KMS-11 (cell line): ENCODE measurements around the gene CXCL13.
"Not testable (repeated sequence)": the region's sequence is repeated elsewhere in the genome, so short reads cannot be mapped to it uniquely, and the experiment has no call there.

Experiments used
- H2AFZ ChIP-seq: fragments of 200-600 bp; sonication (generic); 2 replicates; pipeline ENCODE4 v1.6.1; 2016; ENCODE audit warnings: antibody characterized with exemption, mixed run types, low read depth
- H3K27ac ChIP-seq: fragments of 200-600 bp; sonication (generic); 2 replicates; pipeline ENCODE4 v1.6.1; 2016; ENCODE audit warnings: mild to moderate bottlenecking, mixed run types
- H3K27me3 ChIP-seq: fragments of 200-600 bp; sonication (generic); 2 replicates; pipeline ENCODE4 v1.6.1; 2017; ENCODE audit warnings: mild to moderate bottlenecking, low read depth, mixed run types, moderate library complexity; ENCODE audit not compliant: insufficient read depth
- H3K36me3 ChIP-seq: fragments of 200-600 bp; sonication (generic); 2 replicates; pipeline ENCODE4 v1.6.1; 2017; ENCODE audit warnings: mild to moderate bottlenecking, mixed run types; ENCODE audit not compliant: insufficient read depth
- H3K4me1 ChIP-seq: fragments of 200-600 bp; sonication (generic); 2 replicates; pipeline ENCODE4 v1.6.1; 2016; ENCODE audit warnings: mild to moderate bottlenecking, low read depth, mixed run types; ENCODE audit not compliant: poor library complexity, severe bottlenecking
- H3K4me2 ChIP-seq: fragments of 200-600 bp; sonication (generic); 2 replicates; pipeline ENCODE4 v1.7.0; 2016; ENCODE audit warnings: mild to moderate bottlenecking, mixed run types
- H3K4me3 ChIP-seq: fragments of 200-600 bp; sonication (generic); IDR thresholded peaks from 2 replicates; pipeline ENCODE4 v1.6.1; 2017; ENCODE audit warnings: low read depth, low read length, mixed read lengths; ENCODE audit not compliant: insufficient read depth
- H3K79me2 ChIP-seq: fragments of 200-600 bp; sonication (generic); 2 replicates; pipeline ENCODE4 v1.6.1; 2016; ENCODE audit warnings: low read depth, mixed run types; ENCODE audit not compliant: insufficient read depth
- H3K9ac ChIP-seq: fragments of 200-600 bp; sonication (generic); 2 replicates; pipeline ENCODE4 v1.6.1; 2016; ENCODE audit warnings: mild to moderate bottlenecking, mixed run types
- H4K20me1 ChIP-seq: fragments of 200-600 bp; sonication (generic); 2 replicates; pipeline ENCODE4 v1.6.1; 2016; ENCODE audit warnings: mild to moderate bottlenecking, mixed run types; ENCODE audit not compliant: insufficient read depth
- CTCF ChIP-seq: fragments of 200-600 bp; sonication (generic); conservative IDR thresholded peaks from 2 replicates; pipeline ENCODE4 v1.6.1; 2017; ENCODE audit warnings: low read depth, mild to moderate bottlenecking, antibody characterized with exemption, low read length, moderate library complexity, mixed read lengths

The CXCL13 gene

GRCh38 chr4:77634132-77634785 is 28.6 kb downstream of the CXCL13 start:
- no peak for TF ChIP-seq CTCF
- no peak overlapping the region for H3K4me3 ChIP-seq

GRCh38 chr4:77635246-77635645 is 29.6 kb downstream of the CXCL13 start:
- H3K9ac ChIP-seq, result no peak overlapping the region
- H2AFZ ChIP-seq, result no peak overlapping the region
- H3K4me1 ChIP-seq, result peaks cover 7% of the 10 kb centered on the region
- no peaks in the 10 kb centered on the region for H3K79me2 ChIP-seq
- TF ChIP-seq CTCF, result no peak
- no peaks in the 10 kb centered on the region for H4K20me1 ChIP-seq
- H3K27me3 ChIP-seq, result no peaks in the 10 kb centered on the region
- H3K4me3 ChIP-seq, result no peak overlapping the region
- H3K27ac ChIP-seq, result no peak overlapping the region
- H3K4me2 ChIP-seq, result no peak overlapping the region
- no peaks in the 10 kb centered on the region for H3K36me3 ChIP-seq

More at GRCh38 chr4:77634132-77634785, 28.6 kb downstream of the CXCL13 start:
- no peak overlapping the region for H3K4me2 ChIP-seq
- no peak overlapping the region for H3K9ac ChIP-seq
- H3K79me2 ChIP-seq, result no peaks in the 10 kb centered on the region
- H3K36me3 ChIP-seq, result no peaks in the 10 kb centered on the region
- no peak overlapping the region for H2AFZ ChIP-seq
- H3K27me3 ChIP-seq, result no peaks in the 10 kb centered on the region
- no peak overlapping the region for H3K27ac ChIP-seq
- H3K4me1 ChIP-seq, result peaks cover 7% of the 10 kb centered on the region
- H4K20me1 ChIP-seq, result no peaks in the 10 kb centered on the region

GRCh38 chr4:77635876-77636275 is 30.3 kb downstream of the CXCL13 start:
- H4K20me1 ChIP-seq, result no peaks in the 10 kb centered on the region
- no peak overlapping the region for H2AFZ ChIP-seq
- H3K4me2 ChIP-seq, result no peak overlapping the region
- H3K4me1 ChIP-seq, result peaks cover 7% of the 10 kb centered on the region
- no peak overlapping the region for H3K27ac ChIP-seq
- no peak overlapping the region for H3K9ac ChIP-seq
- H3K79me2 ChIP-seq, result no peaks in the 10 kb centered on the region
- no peaks in the 10 kb centered on the region for H3K36me3 ChIP-seq
- TF ChIP-seq CTCF, result no peak
- no peaks in the 10 kb centered on the region for H3K27me3 ChIP-seq
- no peak overlapping the region for H3K4me3 ChIP-seq

GRCh38 chr4:77636902-77637301 is 31.3 kb downstream of the CXCL13 start:
- no peak overlapping the region for H3K4me3 ChIP-seq
- H3K9ac ChIP-seq, result no peak overlapping the region
- no peak overlapping the region for H3K27ac ChIP-seq
- no peaks in the 10 kb centered on the region for H4K20me1 ChIP-seq
- no peak for TF ChIP-seq CTCF
- H3K4me2 ChIP-seq, result no peak overlapping the region
- no peaks in the 10 kb centered on the region for H3K79me2 ChIP-seq
- no peaks in the 10 kb centered on the region for H3K27me3 ChIP-seq
- no peaks in the 10 kb centered on the region for H3K36me3 ChIP-seq
- peak overlapping the region; percentile 20; the same call in 1 of the 2 replicates for H2AFZ ChIP-seq
- H3K4me1 ChIP-seq, result peaks cover 7% of the 10 kb centered on the region

GRCh38 chr4:77644069-77644468 is 38.4 kb downstream of the CXCL13 start:
- H3K4me1 ChIP-seq, H3K4me3 ChIP-seq, H3K27ac ChIP-seq, H2AFZ ChIP-seq, H4K20me1 ChIP-seq, H3K79me2 ChIP-seq, H3K27me3 ChIP-seq, H3K36me3 ChIP-seq, H3K9ac ChIP-seq, H3K4me2 ChIP-seq: not testable (repeated sequence)
